ENCODE measurements around the gene SEZ6. TPM values are rescaled to one million over a fixed set of nuclear protein-coding genes. Genes with fewer than 3 reads are reported as not detected.

The SEZ6 gene
- total and polyA plus RNA-seq, 5 donors, result not detected

- WGBS, result 91% methylated on average over 13 of the region's 13 CpGs
- DNase-seq (peak in 1 of 3 donors; percentile 49), ATAC-seq (no peak)
- H3K4me3 ChIP-seq (ENCODE audit: low read length), result no peak overlapping the region
- H3K4me1 ChIP-seq (ENCODE audit: control insufficient read depth, insufficient read depth, low read length), result no peaks in the 10 kb centered on the region
- no peak overlapping the region for H3K27ac ChIP-seq (ENCODE audit: low read length)
- no peaks in the 10 kb centered on the region for H3K27me3 ChIP-seq (ENCODE audit: control insufficient read depth, insufficient read depth)
- intact Hi-C loops (cut with DNase I), result loop anchor here in 2 of 4 donors (10.0 kb wide), 2 partner anchors 157 to 187 kb away; partner anchors contain the start of genes NEK8 (in 1 of the 2) and TLCD1 (in 1 of the 2)
- H3K9me3 ChIP-seq (ENCODE audit: control insufficient read depth, low read length), result no peaks in the 10 kb centered on the region
Measured at GRCh38 chr17:28911411-28912045, 94.3 kb downstream of the SEZ6 start.

GRCh38 chr17:28910534-28910933, 95.3 kb downstream of the SEZ6 start:
- intact Hi-C loops (cut with DNase I), result loop anchor here in 2 of 4 donors (10.0 kb wide), 2 partner anchors 156 to 186 kb away; partner anchors contain the start of genes NEK8 (in 1 of the 2) and TLCD1 (in 1 of the 2)
- ATAC-seq, result no peak
- no peaks in the 10 kb centered on the region for H3K4me1 ChIP-seq (ENCODE audit: control insufficient read depth, insufficient read depth, low read length)
- no peaks in the 10 kb centered on the region for H3K9me3 ChIP-seq (ENCODE audit: control insufficient read depth, low read length)
- no peak for DNase-seq
- H3K4me3 ChIP-seq (ENCODE audit: low read length), result no peak overlapping the region
- H3K27me3 ChIP-seq (ENCODE audit: control insufficient read depth, insufficient read depth), result no peaks in the 10 kb centered on the region
- WGBS, result 84% methylated on average over 1 of the region's 1 CpG
- H3K27ac ChIP-seq (ENCODE audit: low read length), result no peak overlapping the region

GRCh38 chr17:28908640-28909167, 97.1 kb downstream of the SEZ6 start:
- ATAC-seq, result peak; percentile 58 to 73

GRCh38 chr17:28907709-28908475, 97.9 kb downstream of the SEZ6 start:
- intact Hi-C loops (cut with DNase I), result loop anchor here in 1 of 4 donors (5.0 kb wide), 1 partner anchor 146 kb away; no protein-coding TSS in a partner anchor
- peaks cover 2% of the 10 kb centered on the region for H3K4me1 ChIP-seq (ENCODE audit: control insufficient read depth, insufficient read depth, low read length)
- DNase-seq (no peak), ATAC-seq (peak; percentile 32 to 46)
- no peaks in the 10 kb centered on the region for H3K9me3 ChIP-seq (ENCODE audit: control insufficient read depth, low read length)
- no peak overlapping the region for H3K4me3 ChIP-seq (ENCODE audit: low read length)
- H3K27me3 ChIP-seq (ENCODE audit: control insufficient read depth, insufficient read depth), result no peaks in the 10 kb centered on the region
- 57% methylated on average over 3 of the region's 3 CpGs for WGBS
- H3K27ac ChIP-seq (ENCODE audit: low read length), result peak overlapping the region; percentile 53

More at GRCh38 chr17:28908640-28909167, 97.1 kb downstream of the SEZ6 start:
- Histone ChIP-seq H3K9me3 (ENCODE audit: control insufficient read depth, low read length) (no peaks in the 10 kb centered on the region), H3K4me1 (ENCODE audit: control insufficient read depth, insufficient read depth, low read length) (no peaks in the 10 kb centered on the region), H3K27ac (ENCODE audit: low read length) (peak overlapping the region; percentile 53), H3K4me3 (ENCODE audit: low read length) (no peak overlapping the region), H3K27me3 (ENCODE audit: control insufficient read depth, insufficient read depth) (no peaks in the 10 kb centered on the region)
- 42% methylated on average over 6 of the region's 6 CpGs for WGBS
- peak in 2 of 3 donors; percentile 45 to 72 for DNase-seq
- intact Hi-C loops (cut with DNase I), result loop anchor here in 1 of 4 donors (5.0 kb wide), 1 partner anchor 146 kb away; no protein-coding TSS in a partner anchor

DNA sequence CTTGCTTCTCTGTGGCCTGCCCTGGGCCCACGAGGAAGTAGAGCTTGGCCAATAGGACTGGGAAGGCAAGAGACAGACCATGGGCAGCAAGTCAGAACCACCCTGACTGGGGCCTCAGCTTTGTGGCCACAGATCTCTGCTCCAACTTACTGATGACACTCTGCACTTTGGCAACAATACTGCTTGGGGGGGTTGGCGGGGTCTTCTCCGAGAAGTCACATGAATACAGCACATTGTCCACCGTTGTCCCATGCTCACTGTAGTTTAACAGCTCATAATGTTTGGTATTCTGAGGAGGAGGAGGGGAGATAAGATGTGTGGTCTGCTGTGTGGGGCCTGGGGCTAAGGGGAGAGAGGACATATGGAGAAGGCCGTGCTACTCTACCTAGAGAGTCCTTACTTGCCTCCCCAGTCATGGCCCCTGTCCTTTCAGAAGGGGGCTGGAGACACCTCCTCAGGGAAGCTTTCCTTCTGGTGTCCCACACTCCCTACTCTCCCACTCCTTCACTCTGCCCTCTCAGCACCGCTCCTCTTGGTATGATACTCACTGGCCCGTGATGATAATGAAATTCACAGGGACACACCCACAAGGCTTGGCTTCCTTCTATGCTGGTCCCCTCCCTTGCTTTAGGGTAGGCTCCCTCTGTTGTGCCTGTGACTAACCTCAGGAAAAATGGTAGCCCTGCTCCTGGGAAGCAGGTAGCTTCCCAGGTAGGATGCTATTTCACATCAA, 99.0 kb downstream of the SEZ6 start:
- Histone ChIP-seq H3K27ac (ENCODE audit: low read length) (no peak overlapping the region), H3K4me1 (ENCODE audit: control insufficient read depth, insufficient read depth, low read length) (peaks cover 2% of the 10 kb centered on the region)
- peak in 1 of 2 donors; percentile 23 for ATAC-seq

GRCh38 chr17:28906276-28906675, 99.6 kb downstream of the SEZ6 start:
- peaks cover 2% of the 10 kb centered on the region for H3K4me1 ChIP-seq (ENCODE audit: control insufficient read depth, insufficient read depth, low read length)
- H3K4me3 ChIP-seq (ENCODE audit: low read length), result no peak overlapping the region
- no peaks in the 10 kb centered on the region for H3K27me3 ChIP-seq (ENCODE audit: control insufficient read depth, insufficient read depth)
- intact Hi-C loops (cut with DNase I), result loop anchor here in 1 of 4 donors (5.0 kb wide), 1 partner anchor 144 kb away; no protein-coding TSS in a partner anchor
- no peak overlapping the region for H3K27ac ChIP-seq (ENCODE audit: low read length)
- ATAC-seq (no peak), DNase-seq (no peak)
- WGBS, result 61% methylated on average over 9 of the region's 9 CpGs
- H3K9me3 ChIP-seq (ENCODE audit: control insufficient read depth, low read length), result no peaks in the 10 kb centered on the region

More for the DNA sequence above, 99.0 kb downstream of the SEZ6 start:
- DNase-seq, result no peak
- intact Hi-C loops (cut with DNase I), result loop anchor here in 1 of 4 donors (5.0 kb wide), 1 partner anchor 145 kb away; no protein-coding TSS in a partner anchor
- 51% methylated on average over 7 of the region's 7 CpGs for WGBS
- no peak overlapping the region for H3K4me3 ChIP-seq (ENCODE audit: low read length)
- no peaks in the 10 kb centered on the region for H3K27me3 ChIP-seq (ENCODE audit: control insufficient read depth, insufficient read depth)
- no peaks in the 10 kb centered on the region for H3K9me3 ChIP-seq (ENCODE audit: control insufficient read depth, low read length)

Other genes starting within 250 kb of the SEZ6 start
- gene FAM222B, start 163.2 kb downstream of the SEZ6 start, total RNA-seq, result 10 to 100 TPM; 15.3 to 19.6 (median 18.6) TPM
- 11.9 TPM for gene FAM222B, start 163.2 kb downstream of the SEZ6 start, polyA plus RNA-seq
- gene ERAL1, start 151.0 kb downstream of the SEZ6 start, total RNA-seq, result 10 to 100 TPM; 25.9 to 30.1 (median 28.3) TPM
- 29.3 TPM for gene ERAL1, start 151.0 kb downstream of the SEZ6 start, polyA plus RNA-seq
- gene FLOT2, start 108.3 kb downstream of the SEZ6 start, total RNA-seq, result 10 to 100 TPM; 70.5 to 89.4 (median 79.4) TPM
- 45.1 TPM for gene FLOT2, start 108.3 kb downstream of the SEZ6 start, polyA plus RNA-seq
- gene DHRS13, start 103.0 kb downstream of the SEZ6 start, total RNA-seq, result 1 to 10 TPM; 2.1 to 3.3 (median 2.5) TPM
- gene DHRS13, start 103.0 kb downstream of the SEZ6 start, polyA plus RNA-seq, result 2.3 TPM
- 10 to 100 TPM; 20.8 to 25.4 (median 24.2) TPM for gene PHF12, start 54.5 kb downstream of the SEZ6 start, total RNA-seq
- 10.8 TPM for gene PHF12, start 54.5 kb downstream of the SEZ6 start, polyA plus RNA-seq
- gene PIPOX, start 37.1 kb upstream of the SEZ6 start, total RNA-seq, result 1 to 10 TPM in 2 of 4 donors, under 1 TPM in 2; 0.45 to 1.4 (median 0.91) TPM
- 0.48 TPM for gene PIPOX, start 37.1 kb upstream of the SEZ6 start, polyA plus RNA-seq
- 100 to 1,000 TPM; 206 to 312 (median 277) TPM for gene MYO18A, start 174.4 kb upstream of the SEZ6 start, total RNA-seq
- 248 TPM for gene MYO18A, start 174.4 kb upstream of the SEZ6 start, polyA plus RNA-seq
- gene CRYBA1, start 240.8 kb upstream of the SEZ6 start, total RNA-seq, result not detected
- gene CRYBA1, start 240.8 kb upstream of the SEZ6 start, polyA plus RNA-seq, result not detected